ENCODE results near the gene KMT2C. TPM values are rescaled to one million over a fixed set of nuclear protein-coding genes. Genes with fewer than 3 reads are reported as not detected.
"Not testable (repeated sequence)": the region's sequence is repeated elsewhere in the genome, so short reads cannot be mapped to it uniquely, and the experiment has no call there.

KMT2C gene
- total and polyA plus RNA-seq, 4 donors = 5.8 to 123 (median 56.2) TPM

- 91 to 94% methylated on average over 5 of the region's 5 CpGs for WGBS, 2 donors
- H3K36me3 ChIP-seq (ENCODE audit: control insufficient read depth in 1 of 2, insufficient read depth in 2 of 2, low read length in 1 of 2); H3K9me3 ChIP-seq (ENCODE audit: control insufficient read depth, low read length); H3K4me1 ChIP-seq (ENCODE audit: control insufficient read depth in 1 of 2, insufficient read depth in 2 of 2, low read length in 2 of 2); intact Hi-C loops (cut with DNase I); H3K4me3 ChIP-seq (ENCODE audit: low read length in 2 of 2); DNase-seq; H3K27me3 ChIP-seq (ENCODE audit: control insufficient read depth in 1 of 2, insufficient read depth in 2 of 2, low read length in 1 of 2); ATAC-seq (ENCODE audit: low FRiP score); H3K27ac ChIP-seq (ENCODE audit: low read depth in 1 of 2, low read length in 2 of 2): not testable (repeated sequence)
Measured at GRCh38 chr7:152236306-152236705, 199.5 kb downstream of the KMT2C start.

DNA sequence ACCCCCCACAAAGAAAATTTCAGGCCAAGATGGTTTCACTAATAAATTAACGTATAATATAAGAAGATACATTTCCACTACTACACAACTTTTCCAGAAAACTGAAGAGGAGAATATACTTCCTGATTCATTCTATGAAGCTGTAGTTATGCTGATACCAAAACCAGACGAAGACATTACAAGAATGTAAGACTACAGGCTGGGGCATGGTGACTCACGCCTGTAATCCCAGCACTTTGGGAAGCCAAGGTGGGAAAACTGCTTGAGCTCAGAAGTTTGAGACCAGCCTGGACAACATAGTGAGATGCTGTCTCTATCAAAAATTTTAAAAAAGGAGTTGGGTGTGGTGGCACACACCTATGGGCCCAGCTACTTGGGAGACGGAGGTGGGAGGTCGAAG, 201.4 kb downstream of the KMT2C start:
- ATAC-seq (ENCODE audit: low FRiP score); H3K4me3 ChIP-seq (ENCODE audit: low read length in 2 of 2): not testable (repeated sequence)
- 91 to 92% methylated on average over 5 of the region's 5 CpGs for WGBS, 2 donors

GRCh38 chr7:152231089-152231488, 204.7 kb downstream of the KMT2C start:
- DNase-seq (no peak), ATAC-seq (ENCODE audit: low FRiP score) (no peak)
- Histone ChIP-seq H3K4me3 (ENCODE audit: low read length in 2 of 2) (no peak overlapping the region), H3K4me1 (ENCODE audit: control insufficient read depth in 1 of 2, insufficient read depth in 2 of 2, low read length in 2 of 2) (no peaks in the 10 kb centered on the region), H3K36me3 (ENCODE audit: control insufficient read depth in 1 of 2, insufficient read depth in 2 of 2, low read length in 1 of 2) (no peaks in the 10 kb centered on the region), H3K27me3 (ENCODE audit: control insufficient read depth in 1 of 2, insufficient read depth in 2 of 2, low read length in 1 of 2) (no peaks in the 10 kb centered on the region), H3K9me3 (ENCODE audit: control insufficient read depth, low read length) (no peaks in the 10 kb centered on the region), H3K27ac (ENCODE audit: low read depth in 1 of 2, low read length in 2 of 2) (no peak overlapping the region)
- intact Hi-C loops (cut with DNase I) = no loop called here

More for the DNA sequence above, 201.4 kb downstream of the KMT2C start:
- H3K36me3 ChIP-seq (ENCODE audit: control insufficient read depth in 1 of 2, insufficient read depth in 2 of 2, low read length in 1 of 2); H3K9me3 ChIP-seq (ENCODE audit: control insufficient read depth, low read length); H3K27ac ChIP-seq (ENCODE audit: low read depth in 1 of 2, low read length in 2 of 2); H3K4me1 ChIP-seq (ENCODE audit: control insufficient read depth in 1 of 2, insufficient read depth in 2 of 2, low read length in 2 of 2); intact Hi-C loops (cut with DNase I); H3K27me3 ChIP-seq (ENCODE audit: control insufficient read depth in 1 of 2, insufficient read depth in 2 of 2, low read length in 1 of 2); DNase-seq: not testable (repeated sequence)

GRCh38 chr7:152219556-152219955, 216.2 kb downstream of the KMT2C start:
- H3K27me3 ChIP-seq (ENCODE audit: control insufficient read depth in 1 of 2, insufficient read depth in 2 of 2, low read length in 1 of 2); intact Hi-C loops (cut with DNase I); ATAC-seq (ENCODE audit: low FRiP score); H3K27ac ChIP-seq (ENCODE audit: low read depth in 1 of 2, low read length in 2 of 2); H3K4me1 ChIP-seq (ENCODE audit: control insufficient read depth in 1 of 2, insufficient read depth in 2 of 2, low read length in 2 of 2); H3K9me3 ChIP-seq (ENCODE audit: control insufficient read depth, low read length); H3K36me3 ChIP-seq (ENCODE audit: control insufficient read depth in 1 of 2, insufficient read depth in 2 of 2, low read length in 1 of 2); DNase-seq; H3K4me3 ChIP-seq (ENCODE audit: low read length in 2 of 2): not testable (repeated sequence)
- WGBS, 2 donors = 94 to 95% methylated on average over 5 of the region's 5 CpGs

DNA sequence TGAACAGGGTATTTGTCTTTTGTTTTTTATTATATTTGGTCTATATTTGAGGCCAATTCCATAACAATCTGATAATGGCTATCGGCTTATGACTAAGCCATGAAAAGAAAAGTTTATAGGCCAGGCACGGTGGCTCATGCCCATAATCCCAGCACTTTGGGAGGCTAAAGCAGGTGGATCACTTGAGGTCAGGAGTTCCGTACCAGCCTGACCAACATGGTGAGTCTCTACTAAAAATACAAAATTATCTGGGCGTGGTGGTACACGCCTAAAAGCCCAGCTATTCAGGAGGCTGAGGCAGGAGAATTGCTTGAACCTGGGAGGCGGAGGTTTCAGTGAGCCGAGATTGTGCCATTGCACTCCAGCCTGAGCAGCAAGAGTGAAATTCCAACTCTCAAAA, 227.0 kb downstream of the KMT2C start:
- H3K27ac ChIP-seq (ENCODE audit: low read depth in 1 of 2, low read length in 2 of 2); ATAC-seq (ENCODE audit: low FRiP score); H3K36me3 ChIP-seq (ENCODE audit: control insufficient read depth in 1 of 2, insufficient read depth in 2 of 2, low read length in 1 of 2); H3K27me3 ChIP-seq (ENCODE audit: control insufficient read depth in 1 of 2, insufficient read depth in 2 of 2, low read length in 1 of 2); H3K4me3 ChIP-seq (ENCODE audit: low read length in 2 of 2); intact Hi-C loops (cut with DNase I); DNase-seq; H3K4me1 ChIP-seq (ENCODE audit: control insufficient read depth in 1 of 2, insufficient read depth in 2 of 2, low read length in 2 of 2); H3K9me3 ChIP-seq (ENCODE audit: control insufficient read depth, low read length): not testable (repeated sequence)
- WGBS, 2 donors = 93 to 94% methylated on average over 7 of the region's 7 CpGs

GRCh38 chr7:152204417-152204816, 231.4 kb downstream of the KMT2C start:
- H3K4me1 ChIP-seq (ENCODE audit: control insufficient read depth in 1 of 2, insufficient read depth in 2 of 2, low read length in 2 of 2); H3K36me3 ChIP-seq (ENCODE audit: control insufficient read depth in 1 of 2, insufficient read depth in 2 of 2, low read length in 1 of 2); DNase-seq; H3K27me3 ChIP-seq (ENCODE audit: control insufficient read depth in 1 of 2, insufficient read depth in 2 of 2, low read length in 1 of 2); H3K4me3 ChIP-seq (ENCODE audit: low read length in 2 of 2); ATAC-seq (ENCODE audit: low FRiP score); H3K9me3 ChIP-seq (ENCODE audit: control insufficient read depth, low read length); H3K27ac ChIP-seq (ENCODE audit: low read depth in 1 of 2, low read length in 2 of 2); intact Hi-C loops (cut with DNase I): not testable (repeated sequence)

- Histone ChIP-seq H3K27ac (ENCODE audit: low read depth in 1 of 2, low read length in 2 of 2) (no peak overlapping the region), H3K9me3 (ENCODE audit: control insufficient read depth, low read length) (no peaks in the 10 kb centered on the region), H3K4me1 (ENCODE audit: control insufficient read depth in 1 of 2, insufficient read depth in 2 of 2, low read length in 2 of 2) (no peaks in the 10 kb centered on the region), H3K27me3 (ENCODE audit: control insufficient read depth in 1 of 2, insufficient read depth in 2 of 2, low read length in 1 of 2) (no peaks in the 10 kb centered on the region), H3K4me3 (ENCODE audit: low read length in 2 of 2) (no peak overlapping the region), H3K36me3 (ENCODE audit: control insufficient read depth in 1 of 2, insufficient read depth in 2 of 2, low read length in 1 of 2) (peaks cover 0 to 6% of the 10 kb centered on the region in 2 donors)
- ATAC-seq (ENCODE audit: low FRiP score) = no peak
- WGBS, 2 donors = 87 to 92% methylated on average over 3 of the region's 3 CpGs
- intact Hi-C loops (cut with DNase I) = no loop called here
- DNase-seq = no peak
Measured at GRCh38 chr7:152203095-152203494, 232.7 kb downstream of the KMT2C start.

DNA sequence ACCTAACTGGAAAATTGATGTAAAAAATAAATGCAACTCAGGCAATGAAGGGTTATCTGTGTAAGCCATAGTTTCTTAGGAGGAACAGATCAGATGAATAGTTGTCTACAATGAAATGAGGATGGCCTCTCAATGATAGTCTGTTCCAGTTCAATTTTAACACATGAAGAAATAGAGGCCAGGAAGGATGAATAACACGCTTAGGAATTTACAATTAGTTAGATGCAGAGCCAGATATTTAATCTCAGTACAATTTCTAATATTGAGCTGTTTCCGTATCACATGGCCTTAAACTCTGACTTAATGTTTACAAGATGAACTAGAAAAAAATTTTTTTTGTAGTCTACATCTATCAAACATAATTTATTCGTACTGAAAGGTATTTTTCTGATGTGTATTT, 233.7 kb downstream of the KMT2C start:
- peaks cover 0 to 6% of the 10 kb centered on the region in 2 donors for H3K36me3 ChIP-seq (ENCODE audit: control insufficient read depth in 1 of 2, insufficient read depth in 2 of 2, low read length in 1 of 2)
- DNase-seq = no peak
- no peaks in the 10 kb centered on the region for H3K27me3 ChIP-seq (ENCODE audit: control insufficient read depth in 1 of 2, insufficient read depth in 2 of 2, low read length in 1 of 2)
- H3K9me3 ChIP-seq (ENCODE audit: control insufficient read depth, low read length) = no peaks in the 10 kb centered on the region
- 50 to 59% methylated on average over 3 of the region's 3 CpGs for WGBS, 2 donors
- H3K27ac ChIP-seq (ENCODE audit: low read depth in 1 of 2, low read length in 2 of 2) = no peak overlapping the region
- intact Hi-C loops (cut with DNase I) = no loop called here
- no peak for ATAC-seq (ENCODE audit: low FRiP score)
- no peak overlapping the region for H3K4me3 ChIP-seq (ENCODE audit: low read length in 2 of 2)
- H3K4me1 ChIP-seq (ENCODE audit: control insufficient read depth in 1 of 2, insufficient read depth in 2 of 2, low read length in 2 of 2) = no peaks in the 10 kb centered on the region

DNA sequence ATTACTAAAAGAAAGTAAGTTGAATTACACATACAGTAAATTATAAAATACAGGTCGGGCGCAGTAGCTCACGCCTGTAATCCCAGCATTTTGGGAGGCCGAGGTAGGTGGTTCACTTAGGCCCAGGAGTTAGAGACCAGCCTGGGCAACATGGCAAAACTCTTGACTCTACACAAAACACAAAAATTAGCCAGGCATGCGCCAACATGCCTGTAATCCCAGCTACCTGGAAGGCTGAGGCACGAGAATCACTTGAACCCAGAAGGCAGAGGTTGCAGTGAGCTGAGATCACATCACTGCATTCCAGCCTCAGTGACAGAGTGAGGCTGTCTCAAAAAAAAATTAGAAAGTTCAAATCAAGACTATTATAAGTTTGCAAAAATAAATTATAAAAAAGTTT, 235.4 kb downstream of the KMT2C start:
- Histone ChIP-seq H3K27ac (ENCODE audit: low read depth in 1 of 2, low read length in 2 of 2) (no peak overlapping the region), H3K36me3 (ENCODE audit: control insufficient read depth in 1 of 2, insufficient read depth in 2 of 2, low read length in 1 of 2) (peaks cover 0 to 3% of the 10 kb centered on the region in 2 donors), H3K27me3 (ENCODE audit: control insufficient read depth in 1 of 2, insufficient read depth in 2 of 2, low read length in 1 of 2) (no peaks in the 10 kb centered on the region), H3K4me1 (ENCODE audit: control insufficient read depth in 1 of 2, insufficient read depth in 2 of 2, low read length in 2 of 2) (no peaks in the 10 kb centered on the region), H3K9me3 (ENCODE audit: control insufficient read depth, low read length) (no peaks in the 10 kb centered on the region), H3K4me3 (ENCODE audit: low read length in 2 of 2) (no peak overlapping the region)
- no peak for ATAC-seq (ENCODE audit: low FRiP score)
- intact Hi-C loops (cut with DNase I) = no loop called here
- WGBS, 2 donors = 93 to 95% methylated on average over 6 of the region's 6 CpGs
- DNase-seq = no peak
